Measurements from ENCODE around the gene SSR1.

Gene SSR1

DNA sequence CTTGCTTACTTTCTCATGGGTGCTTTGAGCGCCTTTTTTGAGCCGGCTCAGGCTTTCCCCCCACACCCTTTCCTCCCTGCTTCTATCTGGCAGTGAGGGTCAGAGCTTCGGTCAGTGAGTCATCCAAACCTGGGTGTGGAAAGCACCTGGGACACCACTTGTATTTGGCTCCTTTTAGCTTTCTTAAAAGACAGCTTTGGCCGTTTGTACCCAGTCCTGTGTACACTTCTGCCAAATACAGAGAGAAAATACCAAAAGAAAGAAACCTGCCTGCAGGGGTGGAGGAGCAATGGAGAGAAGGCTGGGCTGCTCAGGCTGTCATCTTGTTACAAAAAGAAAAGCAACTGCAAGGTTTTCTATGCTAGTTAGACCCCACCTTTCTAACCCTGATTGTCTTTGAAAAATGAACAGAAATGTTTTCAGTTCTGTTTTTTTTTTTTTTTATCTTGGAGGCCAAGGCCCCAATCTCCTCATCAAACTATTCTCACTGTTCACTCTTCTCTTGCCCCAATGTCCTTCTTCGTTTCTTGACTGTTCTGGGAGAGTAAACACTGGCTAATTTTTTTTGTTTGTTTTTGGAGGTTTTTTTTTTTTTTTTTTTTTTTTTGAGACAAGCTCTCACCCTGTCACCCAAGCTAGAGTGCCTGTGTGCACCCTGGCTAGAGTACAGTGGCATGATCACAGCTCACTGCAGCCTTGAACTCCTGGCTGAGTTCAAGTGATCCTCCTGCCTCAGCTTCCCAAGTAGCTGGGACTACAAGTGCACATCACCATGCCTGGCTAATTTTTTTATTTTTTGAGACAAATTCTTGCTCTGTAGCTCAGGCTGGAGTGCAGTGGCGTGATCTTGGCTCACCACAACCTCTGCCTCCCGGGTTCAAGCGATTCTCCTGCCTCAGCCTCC, 76.4 kb downstream of the SSR1 start:
- no peaks in the 10 kb centered on the region for H3K9me2 ChIP-seq (replicated peaks; ENCODE audit: insufficient read depth, low read length)
- peak overlapping the region; percentile 47 for H3K27ac ChIP-seq (ENCODE audit: low read length)
- no peak overlapping the region for H2AFZ ChIP-seq (ENCODE audit: low read length)
- no peaks in the 10 kb centered on the region for H3K79me2 ChIP-seq (ENCODE audit: low read length)
- TF ChIP-seq EZH2 (optimal IDR thresholded peaks at IDR 0.05; ENCODE audit: low read depth, low read length) (no peak), EZH2phosphoT487 (IDR thresholded peaks at IDR 0.05; ENCODE audit: low read length) (no peak)
- TF ChIP-seq, protein P1, sequence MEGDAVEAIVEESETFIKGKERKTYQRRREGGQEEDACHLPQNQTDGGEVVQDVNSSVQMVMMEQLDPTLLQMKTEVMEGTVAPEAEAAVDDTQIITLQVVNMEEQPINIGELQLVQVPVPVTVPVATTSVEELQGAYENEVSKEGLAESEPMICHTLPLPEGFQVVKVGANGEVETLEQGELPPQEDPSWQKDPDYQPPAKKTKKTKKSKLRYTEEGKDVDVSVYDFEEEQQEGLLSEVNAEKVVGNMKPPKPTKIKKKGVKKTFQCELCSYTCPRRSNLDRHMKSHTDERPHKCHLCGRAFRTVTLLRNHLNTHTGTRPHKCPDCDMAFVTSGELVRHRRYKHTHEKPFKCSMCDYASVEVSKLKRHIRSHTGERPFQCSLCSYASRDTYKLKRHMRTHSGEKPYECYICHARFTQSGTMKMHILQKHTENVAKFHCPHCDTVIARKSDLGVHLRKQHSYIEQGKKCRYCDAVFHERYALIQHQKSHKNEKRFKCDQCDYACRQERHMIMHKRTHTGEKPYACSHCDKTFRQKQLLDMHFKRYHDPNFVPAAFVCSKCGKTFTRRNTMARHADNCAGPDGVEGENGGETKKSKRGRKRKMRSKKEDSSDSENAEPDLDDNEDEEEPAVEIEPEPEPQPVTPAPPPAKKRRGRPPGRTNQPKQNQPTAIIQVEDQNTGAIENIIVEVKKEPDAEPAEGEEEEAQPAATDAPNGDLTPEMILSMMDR (IDR thresholded peaks at IDR 0.05; ENCODE audit: low read length): no peak
- H3K36me3 ChIP-seq (replicated peaks; ENCODE audit: insufficient read depth, low read length): no peaks in the 10 kb centered on the region
- peaks cover 16% of the 10 kb centered on the region for H3K4me1 ChIP-seq (ENCODE audit: low read length)
- H3F3A ChIP-seq (ENCODE audit: insufficient read depth, low read length): 0 out of 2 replicates have a peak, but pooled peaks cover 2% of the 10 kb centered on the region
- no peaks in the 10 kb centered on the region for H4K20me1 ChIP-seq (ENCODE audit: insufficient read depth, low read length)
- DNase-seq: peak; percentile 18
- H3K4me3 ChIP-seq (ENCODE audit: low read length): no peak overlapping the region
- H3K9ac ChIP-seq (ENCODE audit: low read length): no peak overlapping the region; the same call in 1 of the 2 replicates
- H3K4me2 ChIP-seq (ENCODE audit: low read depth, low read length): peak overlapping the region; percentile 27; the same call in 1 of the 2 replicates
- no peaks in the 10 kb centered on the region for H3K9me3 ChIP-seq (replicated peaks; ENCODE audit: insufficient read depth, low read length)
- H3K27me3 ChIP-seq (replicated peaks; ENCODE audit: insufficient read depth, low read length): no peaks in the 10 kb centered on the region

DNA sequence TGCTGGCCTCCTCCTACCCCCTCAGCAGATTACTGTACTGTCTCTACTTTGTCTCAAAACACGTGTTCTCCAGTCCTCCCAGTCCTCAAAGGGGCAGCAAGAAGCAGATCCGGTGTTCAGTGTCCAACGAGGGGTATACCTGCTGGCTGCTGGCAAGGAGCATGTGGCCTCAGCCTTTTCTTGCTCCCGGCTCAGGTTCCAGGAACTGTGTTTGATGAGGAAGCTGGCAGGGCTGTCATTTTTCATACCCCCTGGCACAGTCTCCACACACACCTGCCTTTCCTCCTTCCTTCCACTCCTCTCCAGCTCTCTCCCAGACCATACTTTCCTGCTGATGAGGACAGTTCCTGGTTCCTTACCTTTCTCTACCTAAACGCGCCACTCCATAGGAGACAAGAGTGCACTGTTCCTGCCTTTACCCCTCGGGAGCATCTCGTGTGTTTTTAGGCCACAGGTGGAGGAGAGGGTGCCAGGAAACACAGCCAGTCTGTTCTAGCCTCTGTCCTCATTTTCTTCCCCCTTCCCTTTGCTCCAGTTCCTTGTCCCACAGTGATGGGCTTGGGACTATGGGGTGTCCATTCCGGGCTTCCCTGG, 77.2 kb downstream of the SSR1 start:
- Histone ChIP-seq H3K4me1 (ENCODE audit: low read length) (peaks cover 10% of the 10 kb centered on the region), H3K27me3 (replicated peaks; ENCODE audit: insufficient read depth, low read length) (no peaks in the 10 kb centered on the region), H3K9ac (ENCODE audit: low read length) (no peak overlapping the region; the same call in 1 of the 2 replicates), H3K36me3 (replicated peaks; ENCODE audit: insufficient read depth, low read length) (no peaks in the 10 kb centered on the region), H3K4me3 (ENCODE audit: low read length) (no peak overlapping the region), H3K9me3 (replicated peaks; ENCODE audit: insufficient read depth, low read length) (no peaks in the 10 kb centered on the region), H4K20me1 (ENCODE audit: insufficient read depth, low read length) (no peaks in the 10 kb centered on the region), H3K4me2 (ENCODE audit: low read depth, low read length) (peak overlapping the region; percentile 27; the same call in 1 of the 2 replicates), H3K27ac (ENCODE audit: low read length) (peak overlapping the region; percentile 47), H3K9me2 (replicated peaks; ENCODE audit: insufficient read depth, low read length) (no peaks in the 10 kb centered on the region), H3F3A (ENCODE audit: insufficient read depth, low read length) (no peaks in the 10 kb centered on the region), H2AFZ (ENCODE audit: low read length) (no peak overlapping the region), H3K79me2 (ENCODE audit: low read length) (no peaks in the 10 kb centered on the region)
- TF ChIP-seq, protein P1 (IDR thresholded peaks at IDR 0.05; ENCODE audit: low read length): no peak
- TF ChIP-seq EZH2phosphoT487 (IDR thresholded peaks at IDR 0.05; ENCODE audit: low read length) (no peak), EZH2 (optimal IDR thresholded peaks at IDR 0.05; ENCODE audit: low read depth, low read length) (no peak)
- DNase-seq: no peak

DNA sequence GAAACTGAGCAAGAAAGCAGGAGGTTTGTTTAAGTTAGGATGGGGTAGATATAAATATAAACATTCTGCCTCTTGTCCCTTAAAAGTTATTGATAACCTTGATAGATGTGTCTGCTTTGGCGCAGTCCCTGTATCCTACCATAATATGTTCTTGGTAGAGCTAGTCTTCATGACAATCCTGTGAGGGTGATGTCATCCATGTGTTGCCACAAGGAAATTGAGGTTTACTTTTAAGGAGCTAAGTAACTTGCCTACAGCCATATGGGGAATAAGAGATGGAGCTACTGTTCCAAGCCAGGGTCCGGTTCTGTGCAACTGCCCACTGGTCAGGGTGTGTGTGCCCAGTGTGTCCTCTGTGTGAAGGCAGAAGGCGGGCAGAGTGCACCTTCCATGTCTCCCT, 78.5 kb downstream of the SSR1 start:
- no peak overlapping the region for H2AFZ ChIP-seq (ENCODE audit: low read length)
- no peaks in the 10 kb centered on the region for H3K27me3 ChIP-seq (replicated peaks; ENCODE audit: insufficient read depth, low read length)
- peaks cover 10% of the 10 kb centered on the region for H3K4me1 ChIP-seq (ENCODE audit: low read length)
- no peak overlapping the region for H3K9ac ChIP-seq (ENCODE audit: low read length)
- H3F3A ChIP-seq (ENCODE audit: insufficient read depth, low read length): no peaks in the 10 kb centered on the region
- no peaks in the 10 kb centered on the region for H3K36me3 ChIP-seq (replicated peaks; ENCODE audit: insufficient read depth, low read length)
- TF ChIP-seq, protein P1 (IDR thresholded peaks at IDR 0.05; ENCODE audit: low read length): no peak
- TF ChIP-seq EZH2 (optimal IDR thresholded peaks at IDR 0.05; ENCODE audit: low read depth, low read length) (no peak), EZH2phosphoT487 (IDR thresholded peaks at IDR 0.05; ENCODE audit: low read length) (no peak)
- no peaks in the 10 kb centered on the region for H4K20me1 ChIP-seq (ENCODE audit: insufficient read depth, low read length)
- H3K79me2 ChIP-seq (ENCODE audit: low read length): no peaks in the 10 kb centered on the region
- DNase-seq: no peak
- H3K9me2 ChIP-seq (replicated peaks; ENCODE audit: insufficient read depth, low read length): no peaks in the 10 kb centered on the region
- no peaks in the 10 kb centered on the region for H3K9me3 ChIP-seq (replicated peaks; ENCODE audit: insufficient read depth, low read length)
- H3K4me2 ChIP-seq (ENCODE audit: low read depth, low read length): no peak overlapping the region
- no peak overlapping the region for H3K27ac ChIP-seq (ENCODE audit: low read length)
- no peak overlapping the region for H3K4me3 ChIP-seq (ENCODE audit: low read length)

Data from MM.1S (cell line).